HTERT RPE-1 (cell line): Measurements from ENCODE around the gene TMEM45A.

Source experiments
- in situ Hi-C: fragments of 300-500 bp; cut with MboI; formaldehyde crosslinking; loops from 4 replicates; pipeline ENCODE4 v1.14.3; 2020; ENCODE audit warnings: low sequenced_read_pairs

TMEM45A gene

GRCh38 chr3:100609305-100609704 is 116.9 kb downstream of the TMEM45A start, which contains the start of gene ADGRG7:
Gene ADGRG7, plus strand, starts transcription at chr3:100609601. Its CDS starts 256 bp downstream, at chr3:100609857.
- in situ Hi-C loops = no loop called here

DNA sequence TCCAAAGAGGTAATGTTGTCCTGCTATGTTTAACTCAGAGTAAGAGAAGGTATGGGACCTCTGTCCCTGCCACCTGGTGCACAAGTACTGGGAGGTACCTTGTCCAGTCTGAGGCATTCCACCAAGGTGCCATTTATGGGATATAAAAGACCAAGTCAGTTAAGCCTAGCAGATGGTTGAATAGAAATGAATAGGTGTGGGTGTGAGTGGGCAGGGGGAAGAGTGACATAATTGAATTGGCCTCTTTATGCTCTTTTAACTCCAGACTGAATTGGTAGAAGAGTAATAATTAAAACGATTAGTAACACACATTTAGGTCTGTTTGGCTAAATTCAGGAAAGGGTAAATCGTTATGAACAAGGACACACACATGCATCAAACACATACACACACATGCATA is 117.5 kb downstream of the TMEM45A start:
- in situ Hi-C loops = no loop called here

DNA sequence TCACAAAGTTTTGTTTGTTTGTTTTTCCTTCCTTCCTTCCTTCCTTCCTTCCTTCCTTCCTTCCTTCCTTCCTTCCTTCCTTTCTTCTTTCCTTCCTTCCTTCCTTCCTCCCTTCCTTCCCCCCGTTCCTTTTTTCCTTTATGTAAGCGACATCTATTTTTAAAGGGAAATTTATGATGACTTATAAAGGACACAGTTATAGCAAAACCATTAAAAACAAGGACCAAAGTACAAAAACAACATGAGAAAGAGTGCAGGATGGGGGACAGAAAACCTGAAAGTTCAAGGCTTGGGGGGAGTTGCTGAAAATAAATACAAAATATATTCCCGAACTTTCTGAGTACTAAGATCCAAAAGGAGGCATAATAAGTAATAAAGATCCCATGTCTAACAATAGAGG is 118.8 kb downstream of the TMEM45A start:
- in situ Hi-C loops = no loop called here

- in situ Hi-C loops = no loop called here
Measured at GRCh38 chr3:100613721-100614390, 121.4 kb downstream of the TMEM45A start.

- in situ Hi-C loops = no loop called here
Measured at GRCh38 chr3:100614941-100615340, 122.5 kb downstream of the TMEM45A start.

- in situ Hi-C loops = no loop called here
Measured at GRCh38 chr3:100615684-100616083, 123.3 kb downstream of the TMEM45A start.

GRCh38 chr3:100621251-100621650 is 128.8 kb downstream of the TMEM45A start:
- in situ Hi-C loops = no loop called here
